H9 (cell line): ENCODE data around the gene ANKRD40. TPM values are rescaled to one million over a fixed set of nuclear protein-coding genes. Genes with fewer than 3 reads are reported as not detected.

Source experiments
- DNase-seq: peaks from one replicate; pipeline ENCODE4 v3.0.0-alpha.2; 2017
- H2AFZ ChIP-seq: one replicate; pipeline ENCODE4 v1.6.1; 2013; ENCODE audit warnings: mild to moderate bottlenecking, low read length, control low read depth, moderate library complexity
- H2AK5ac ChIP-seq: 2 replicates; pipeline ENCODE4 v1.6.1; 2013; ENCODE audit warnings: low read length, control low read depth, mixed read lengths; ENCODE audit not compliant: insufficient read length
- H2BK120ac ChIP-seq: one replicate; pipeline ENCODE4 v1.6.1; 2013; ENCODE audit warnings: low read depth, mild to moderate bottlenecking, low read length, control low read depth, inconsistent platforms; ENCODE audit not compliant: poor library complexity, severe bottlenecking
- H2BK12ac ChIP-seq: 2 replicates; pipeline ENCODE4 v1.6.1; 2013; ENCODE audit warnings: low read length, control low read depth, mixed read lengths, low read depth; ENCODE audit not compliant: insufficient read length
- H2BK15ac ChIP-seq: 2 replicates; pipeline ENCODE4 v1.6.1; 2013; ENCODE audit warnings: low read depth, low read length, control low read depth
- H2BK20ac ChIP-seq: one replicate; pipeline ENCODE4 v1.6.1; 2013; ENCODE audit warnings: low read depth, mild to moderate bottlenecking, low read length, control low read depth, inconsistent platforms; ENCODE audit not compliant: poor library complexity, severe bottlenecking
- H2BK5ac ChIP-seq: 2 replicates; pipeline ENCODE4 v1.6.1; 2013; ENCODE audit warnings: low read length, control low read depth, mixed read lengths; ENCODE audit not compliant: insufficient read length
- H3K14ac ChIP-seq: 2 replicates; pipeline ENCODE4 v1.6.1; 2013; ENCODE audit warnings: low read length, control low read depth; ENCODE audit not compliant: insufficient read depth
- H3K18ac ChIP-seq: 2 replicates; pipeline ENCODE4 v1.6.1; 2013; ENCODE audit warnings: low read depth, mild to moderate bottlenecking, mixed read lengths, low read length, control low read depth; ENCODE audit not compliant: insufficient read length
- H3K23ac ChIP-seq: 2 replicates; pipeline ENCODE4 v1.6.1; 2013; ENCODE audit warnings: low read length, control low read depth, mixed read lengths, low read depth; ENCODE audit not compliant: insufficient read length
- H3K23me2 ChIP-seq: 2 replicates; pipeline ENCODE4 v1.6.1; 2013; ENCODE audit warnings: low read depth, mild to moderate bottlenecking, mixed read lengths, low read length, control low read depth; ENCODE audit not compliant: insufficient read length, poor library complexity, severe bottlenecking
- H3K27ac ChIP-seq: 2 replicates; pipeline ENCODE4 v1.5.1; 2013; ENCODE audit warnings: low read length, control low read depth, mixed read lengths, low read depth; ENCODE audit not compliant: insufficient read length
- H3K27me3 ChIP-seq: 2 replicates; pipeline ENCODE4 v1.6.1; 2013; ENCODE audit warnings: low read length, control low read depth, inconsistent platforms; ENCODE audit not compliant: insufficient read depth
- H3K4ac ChIP-seq: 2 replicates; pipeline ENCODE4 v1.6.1; 2013; ENCODE audit warnings: low read depth, mild to moderate bottlenecking, control low read depth, inconsistent platforms, low read length, moderate library complexity
- H3K4me1 ChIP-seq: 2 replicates; pipeline ENCODE4 v1.6.1; 2013; ENCODE audit warnings: low read length, control low read depth, inconsistent platforms; ENCODE audit not compliant: insufficient read depth
- H3K4me2 ChIP-seq: 2 replicates; pipeline ENCODE4 v1.6.1; 2013; ENCODE audit warnings: low read length, control low read depth, mixed read lengths; ENCODE audit not compliant: insufficient read length, insufficient read depth
- H3K56ac ChIP-seq: 2 replicates; pipeline ENCODE4 v1.6.1; 2013; ENCODE audit warnings: low read depth, mild to moderate bottlenecking, mixed read lengths, low read length, control low read depth; ENCODE audit not compliant: insufficient read length
- H3K79me1 ChIP-seq: 2 replicates; pipeline ENCODE4 v1.6.1; 2013; ENCODE audit warnings: low read depth, mild to moderate bottlenecking, moderate library complexity, low read length, control low read depth, inconsistent platforms; ENCODE audit not compliant: insufficient read depth, poor library complexity, severe bottlenecking
- H3K79me2 ChIP-seq: 2 replicates; pipeline ENCODE4 v1.6.1; 2013; ENCODE audit warnings: low read length, control low read depth, inconsistent platforms; ENCODE audit not compliant: insufficient read depth
- H3K9ac ChIP-seq: 2 replicates; pipeline ENCODE4 v1.6.1; 2013; ENCODE audit warnings: low read length, control low read depth, mixed read lengths; ENCODE audit not compliant: insufficient read length; ENCODE audit errors: extremely low read depth
- H3K9me3 ChIP-seq: one replicate; pipeline ENCODE4 v1.6.1; 2013; ENCODE audit warnings: low read depth, low read length, inconsistent platforms; ENCODE audit not compliant: control insufficient read depth
- H3T11ph ChIP-seq: one replicate; pipeline ENCODE4 v1.6.1; 2013; ENCODE audit warnings: mild to moderate bottlenecking, low read length, control low read depth, inconsistent platforms
- H4K20me1 ChIP-seq: one replicate; pipeline ENCODE4 v1.6.1; 2013; ENCODE audit not compliant: control insufficient read depth, insufficient read length, insufficient read depth
- H4K5ac ChIP-seq: 2 replicates; pipeline ENCODE4 v1.6.1; 2013; ENCODE audit warnings: low read depth, mild to moderate bottlenecking, mixed read lengths, low read length, control low read depth; ENCODE audit not compliant: insufficient read length
- H4K8ac ChIP-seq: replicated peaks from 2 replicates; pipeline ENCODE4 v1.6.1; 2013; ENCODE audit warnings: low read length, control low read depth, mixed read lengths, low read depth; ENCODE audit not compliant: insufficient read length
- H4K91ac ChIP-seq: 2 replicates; pipeline ENCODE4 v1.6.1; 2013; ENCODE audit warnings: low read depth, mild to moderate bottlenecking, moderate library complexity, mixed read lengths, low read length, control low read depth; ENCODE audit not compliant: insufficient read length
- H3K27ac Mint-ChIP-seq, 3 experiments: 2 replicates in 2 of 3; 3 replicates in 1 of 3; pipeline ENCODE4 v1.8.0; 2020 to 2021; ENCODE audit warnings: mixed read lengths in 3 of 3, mild to moderate bottlenecking in 1 of 3, moderate library complexity in 1 of 3
- H3K27me3 Mint-ChIP-seq: 2 replicates; pipeline ENCODE4 v1.8.0; 2021; ENCODE audit warnings: low read depth, mild to moderate bottlenecking, moderate library complexity, mixed read lengths
- H3K36me3 Mint-ChIP-seq, 3 experiments: 2 replicates in 2 of 3; 3 replicates in 1 of 3; pipeline ENCODE4 v1.8.0; 2020 to 2021; ENCODE audit warnings: low read depth in 3 of 3, mixed read lengths in 3 of 3; ENCODE audit not compliant: insufficient read depth in 1 of 3
- H3K4me1 Mint-ChIP-seq, 2 experiments: 2 replicates each; pipeline ENCODE4 v1.8.0; 2020; ENCODE audit warnings: mixed read lengths in 2 of 2
- H3K4me3 Mint-ChIP-seq, 2 experiments: 2 replicates in 1 of 2; 3 replicates in 1 of 2; pipeline ENCODE4 v1.8.0; 2020 to 2021; ENCODE audit warnings: mild to moderate bottlenecking in 2 of 2, mixed read lengths in 2 of 2, moderate library complexity in 1 of 2
- H3K9me3 Mint-ChIP-seq, 2 experiments: 2 replicates in 1 of 2; 3 replicates in 1 of 2; pipeline ENCODE4 v1.8.0; 2020; ENCODE audit warnings: mild to moderate bottlenecking in 2 of 2, mixed read lengths in 2 of 2, moderate library complexity in 1 of 2
- WGBS: extraction: QIAGEN DNeasy Blood & Tissue Kit; methylation state at CpG from one replicate; pipeline ENCODE4 v1.1.7; 2013; ENCODE audit warnings: missing lambda C conversion rate, low lambda C conversion rate, mixed read lengths; ENCODE audit not compliant: insufficient read length; ENCODE audit errors: extremely low coverage; 5-methylcytosine and 5-hydroxymethylcytosine counted together
- total RNA-seq: library from RNA; stranded (reverse); gene quantifications from 2 replicates; pipeline ENCODE4 v1.2.1, GENCODE V29; 2021
- TF ChIP-seq, protein P1 (sequence below): fragments of 200-600 bp; sonication (generic); conservative IDR thresholded peaks from 3 replicates; pipeline ENCODE4 v1.8.0; 2021; ENCODE audit warnings: antibody characterized with exemption, mild to moderate bottlenecking

ANKRD40 gene
- total RNA-seq, 1 experiment from 2014 or later: 54.3 TPM

DNA sequence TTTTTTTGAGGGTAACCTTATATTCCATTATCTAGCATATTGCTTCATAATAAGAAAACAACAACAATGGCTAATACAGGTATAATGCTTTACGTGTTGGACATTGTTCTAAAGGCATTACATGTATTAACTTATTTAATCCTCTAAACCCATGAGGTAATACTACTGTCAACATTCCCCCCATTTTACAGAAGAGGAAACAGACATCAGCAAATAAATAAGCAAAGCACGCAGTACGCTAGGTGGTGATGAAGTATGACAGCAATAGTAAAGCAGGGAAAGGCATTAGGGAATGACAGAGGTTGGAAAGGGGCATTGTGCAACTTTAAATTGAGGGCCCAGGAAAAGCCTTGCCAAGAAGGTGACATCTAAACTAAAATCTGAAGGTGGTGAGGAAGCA, 4.6 kb downstream of the ANKRD40 start:
- peaks cover 2 to 3% of the 10 kb centered on the region in 2 experiments; a peak in 3 of 4 replicates for H3K4me1 Mint-ChIP-seq
- WGBS: no CpG with 5 or more reads among the region's 3 CpGs

More for the DNA sequence above, 4.6 kb downstream of the ANKRD40 start:
- Histone ChIP-seq H3K4me2 (no peak overlapping the region), H3T11ph (no peak overlapping the region), H2BK20ac (no peak overlapping the region), H4K8ac (no peak overlapping the region), H3K9me3 (no peaks in the 10 kb centered on the region), H3K79me2 (no peaks in the 10 kb centered on the region), H3K4ac (no peak overlapping the region), H3K9ac (no peak overlapping the region), H3K23ac (no peak overlapping the region), H3K18ac (no peak overlapping the region), H3K27me3 (no peaks in the 10 kb centered on the region), H2BK15ac (no peak overlapping the region), H4K20me1 (no peaks in the 10 kb centered on the region), H3K4me1 (no peaks in the 10 kb centered on the region), H2AK5ac (no peak overlapping the region), H3K23me2 (peaks cover 4% of the 10 kb centered on the region), H2BK12ac (no peak overlapping the region), H3K56ac (no peak overlapping the region), H4K5ac (no peak overlapping the region), H3K79me1 (peaks cover 6% of the 10 kb centered on the region), H4K91ac (no peak overlapping the region), H3K27ac (no peak overlapping the region), H2BK5ac (no peak overlapping the region), H2BK120ac (no peak overlapping the region), H2AFZ (no peak overlapping the region), H3K14ac (no peak overlapping the region)
- Mint-ChIP-seq H3K27me3 (no peaks in the 10 kb centered on the region), H3K9me3 (no peaks in the 10 kb centered on the region), H3K36me3 (peaks cover 21 to 49% (median 40%) of the 10 kb centered on the region in 3 experiments), H3K27ac (peak overlapping the region in 1 of 3 experiments; percentile 1; a peak in 1 of 7 replicates), H3K4me3 (no peak overlapping the region)
- DNase-seq: no peak
- TF ChIP-seq, protein P1, sequence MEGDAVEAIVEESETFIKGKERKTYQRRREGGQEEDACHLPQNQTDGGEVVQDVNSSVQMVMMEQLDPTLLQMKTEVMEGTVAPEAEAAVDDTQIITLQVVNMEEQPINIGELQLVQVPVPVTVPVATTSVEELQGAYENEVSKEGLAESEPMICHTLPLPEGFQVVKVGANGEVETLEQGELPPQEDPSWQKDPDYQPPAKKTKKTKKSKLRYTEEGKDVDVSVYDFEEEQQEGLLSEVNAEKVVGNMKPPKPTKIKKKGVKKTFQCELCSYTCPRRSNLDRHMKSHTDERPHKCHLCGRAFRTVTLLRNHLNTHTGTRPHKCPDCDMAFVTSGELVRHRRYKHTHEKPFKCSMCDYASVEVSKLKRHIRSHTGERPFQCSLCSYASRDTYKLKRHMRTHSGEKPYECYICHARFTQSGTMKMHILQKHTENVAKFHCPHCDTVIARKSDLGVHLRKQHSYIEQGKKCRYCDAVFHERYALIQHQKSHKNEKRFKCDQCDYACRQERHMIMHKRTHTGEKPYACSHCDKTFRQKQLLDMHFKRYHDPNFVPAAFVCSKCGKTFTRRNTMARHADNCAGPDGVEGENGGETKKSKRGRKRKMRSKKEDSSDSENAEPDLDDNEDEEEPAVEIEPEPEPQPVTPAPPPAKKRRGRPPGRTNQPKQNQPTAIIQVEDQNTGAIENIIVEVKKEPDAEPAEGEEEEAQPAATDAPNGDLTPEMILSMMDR: no peak
